ENCODE results near the gene PLVAP. TPM values are rescaled to one million over a fixed set of nuclear protein-coding genes. Genes with fewer than 3 reads are reported as not detected.

PLVAP gene
- total and polyA plus RNA-seq, 2 experiments from 2014 or later = not detected

DNA sequence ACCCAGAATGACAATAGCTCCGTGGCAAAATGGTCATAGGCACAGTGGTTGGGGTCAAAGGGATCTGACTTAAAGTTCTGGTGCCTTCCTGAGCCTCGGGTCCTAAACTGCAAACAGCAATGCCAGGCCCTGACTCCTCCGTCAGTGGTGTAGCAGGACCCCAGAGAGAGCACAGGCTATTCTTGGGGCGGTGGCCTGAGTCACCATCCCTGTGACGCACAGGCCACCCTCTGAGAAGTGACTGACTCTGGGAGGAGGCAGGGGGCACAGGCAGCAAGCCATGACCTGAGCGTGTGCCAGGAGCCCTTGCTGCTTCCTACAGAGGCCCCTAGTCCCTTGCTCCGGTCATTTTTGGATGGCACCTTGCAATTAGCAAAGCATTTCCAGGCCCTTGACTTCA is 18.7 kb downstream of the PLVAP start (continued):
- TF ChIP-seq, protein P1, sequence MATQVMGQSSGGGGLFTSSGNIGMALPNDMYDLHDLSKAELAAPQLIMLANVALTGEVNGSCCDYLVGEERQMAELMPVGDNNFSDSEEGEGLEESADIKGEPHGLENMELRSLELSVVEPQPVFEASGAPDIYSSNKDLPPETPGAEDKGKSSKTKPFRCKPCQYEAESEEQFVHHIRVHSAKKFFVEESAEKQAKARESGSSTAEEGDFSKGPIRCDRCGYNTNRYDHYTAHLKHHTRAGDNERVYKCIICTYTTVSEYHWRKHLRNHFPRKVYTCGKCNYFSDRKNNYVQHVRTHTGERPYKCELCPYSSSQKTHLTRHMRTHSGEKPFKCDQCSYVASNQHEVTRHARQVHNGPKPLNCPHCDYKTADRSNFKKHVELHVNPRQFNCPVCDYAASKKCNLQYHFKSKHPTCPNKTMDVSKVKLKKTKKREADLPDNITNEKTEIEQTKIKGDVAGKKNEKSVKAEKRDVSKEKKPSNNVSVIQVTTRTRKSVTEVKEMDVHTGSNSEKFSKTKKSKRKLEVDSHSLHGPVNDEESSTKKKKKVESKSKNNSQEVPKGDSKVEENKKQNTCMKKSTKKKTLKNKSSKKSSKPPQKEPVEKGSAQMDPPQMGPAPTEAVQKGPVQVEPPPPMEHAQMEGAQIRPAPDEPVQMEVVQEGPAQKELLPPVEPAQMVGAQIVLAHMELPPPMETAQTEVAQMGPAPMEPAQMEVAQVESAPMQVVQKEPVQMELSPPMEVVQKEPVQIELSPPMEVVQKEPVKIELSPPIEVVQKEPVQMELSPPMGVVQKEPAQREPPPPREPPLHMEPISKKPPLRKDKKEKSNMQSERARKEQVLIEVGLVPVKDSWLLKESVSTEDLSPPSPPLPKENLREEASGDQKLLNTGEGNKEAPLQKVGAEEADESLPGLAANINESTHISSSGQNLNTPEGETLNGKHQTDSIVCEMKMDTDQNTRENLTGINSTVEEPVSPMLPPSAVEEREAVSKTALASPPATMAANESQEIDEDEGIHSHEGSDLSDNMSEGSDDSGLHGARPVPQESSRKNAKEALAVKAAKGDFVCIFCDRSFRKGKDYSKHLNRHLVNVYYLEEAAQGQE (IDR thresholded peaks at IDR 0.05; ENCODE audit: unreplicated experiment) = no peak
- TF ChIP-seq JUNB (IDR thresholded peaks at IDR 0.05; ENCODE audit: unreplicated experiment) = no peak
- TF ChIP-seq ETS1 (IDR thresholded peaks at IDR 0.05) = no peak

DNA sequence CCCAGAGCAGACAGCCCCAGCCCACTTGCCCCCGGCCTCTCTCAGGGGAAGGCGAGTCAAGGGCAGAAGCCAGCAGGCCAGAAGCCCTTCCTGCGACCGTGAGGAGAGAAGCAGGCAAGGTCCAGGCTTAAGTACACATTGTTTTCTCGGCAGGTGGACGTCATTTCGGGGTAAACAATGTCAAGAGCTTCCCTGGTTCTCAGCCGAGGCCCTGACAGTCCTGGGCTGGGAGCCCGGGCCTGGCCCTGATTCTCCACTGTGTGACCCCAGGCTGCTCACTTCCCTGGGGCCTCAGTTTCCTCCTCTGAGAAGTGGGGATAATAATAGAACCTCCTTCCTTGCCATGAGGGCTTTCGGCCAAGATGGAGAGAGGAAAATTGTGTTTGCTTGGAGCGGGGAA is 19.4 kb downstream of the PLVAP start:
- H4K20me1 ChIP-seq (replicated peaks; ENCODE audit: insufficient read depth) = no peaks in the 10 kb centered on the region
- H3F3A ChIP-seq (replicated peaks; ENCODE audit: low read depth) = no peaks in the 10 kb centered on the region
- H3K36me3 ChIP-seq (ENCODE audit: insufficient read depth) = no peaks in the 10 kb centered on the region
- no peaks in the 10 kb centered on the region for H3K79me2 ChIP-seq (replicated peaks; ENCODE audit: insufficient read depth)
- no peak overlapping the region for H3K4me3 ChIP-seq
- no peak overlapping the region for H3K4me3 Mint-ChIP-seq
- H3K36me3 Mint-ChIP-seq (ENCODE audit: low read depth) = no peaks in the 10 kb centered on the region
- no peak overlapping the region for H2AFZ ChIP-seq
- H3K27me3 Mint-ChIP-seq (ENCODE audit: insufficient read depth, low read depth, poor library complexity) = peaks cover 13% of the 10 kb centered on the region
- no peaks in the 10 kb centered on the region for H3K9me2 ChIP-seq (ENCODE audit: insufficient read depth)
- H3K27ac ChIP-seq (ENCODE audit: low read depth) = no peak overlapping the region
- ATAC-seq (no peak), DNase-seq (ENCODE audit: low spot score) (no peak)
- no peaks in the 10 kb centered on the region for H3K9me3 Mint-ChIP-seq
- H3K27me3 ChIP-seq (ENCODE audit: insufficient read depth) = no peaks in the 10 kb centered on the region
- H3K4me2 ChIP-seq = no peak overlapping the region
- H3K27ac Mint-ChIP-seq = no peak overlapping the region
- no peaks in the 10 kb centered on the region for H3K4me1 ChIP-seq (ENCODE audit: insufficient read depth)
- peaks cover 8% of the 10 kb centered on the region; the same call in 2 of the 3 replicates for H3K4me1 Mint-ChIP-seq
- TF ChIP-seq, protein P2, sequence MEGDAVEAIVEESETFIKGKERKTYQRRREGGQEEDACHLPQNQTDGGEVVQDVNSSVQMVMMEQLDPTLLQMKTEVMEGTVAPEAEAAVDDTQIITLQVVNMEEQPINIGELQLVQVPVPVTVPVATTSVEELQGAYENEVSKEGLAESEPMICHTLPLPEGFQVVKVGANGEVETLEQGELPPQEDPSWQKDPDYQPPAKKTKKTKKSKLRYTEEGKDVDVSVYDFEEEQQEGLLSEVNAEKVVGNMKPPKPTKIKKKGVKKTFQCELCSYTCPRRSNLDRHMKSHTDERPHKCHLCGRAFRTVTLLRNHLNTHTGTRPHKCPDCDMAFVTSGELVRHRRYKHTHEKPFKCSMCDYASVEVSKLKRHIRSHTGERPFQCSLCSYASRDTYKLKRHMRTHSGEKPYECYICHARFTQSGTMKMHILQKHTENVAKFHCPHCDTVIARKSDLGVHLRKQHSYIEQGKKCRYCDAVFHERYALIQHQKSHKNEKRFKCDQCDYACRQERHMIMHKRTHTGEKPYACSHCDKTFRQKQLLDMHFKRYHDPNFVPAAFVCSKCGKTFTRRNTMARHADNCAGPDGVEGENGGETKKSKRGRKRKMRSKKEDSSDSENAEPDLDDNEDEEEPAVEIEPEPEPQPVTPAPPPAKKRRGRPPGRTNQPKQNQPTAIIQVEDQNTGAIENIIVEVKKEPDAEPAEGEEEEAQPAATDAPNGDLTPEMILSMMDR (conservative IDR thresholded peaks at IDR 0.05; ENCODE audit: low read depth in 2 of 2) = no peak
- TF ChIP-seq, protein P1 (IDR thresholded peaks at IDR 0.05; ENCODE audit: unreplicated experiment) = no peak
- no peak for TF ChIP-seq JUNB (IDR thresholded peaks at IDR 0.05; ENCODE audit: unreplicated experiment)
- TF ChIP-seq STAT1 (IDR thresholded peaks at IDR 0.05; ENCODE audit: unreplicated experiment) = no peak
- TF ChIP-seq EZH2phosphoT487 (IDR thresholded peaks at IDR 0.05; ENCODE audit: unreplicated experiment) = no peak
- no peak for TF ChIP-seq ETS1 (IDR thresholded peaks at IDR 0.05)
- TF ChIP-seq ZNF331 (CRISPR knock-in tag; IDR thresholded peaks at IDR 0.05; ENCODE audit: low read depth) = no peak
